Measurements from ENCODE around the gene SMIM45.

- TF ChIP-seq POLR2A (IDR thresholded peaks at IDR 0.05; ENCODE audit: low read depth, low read length) (no peak), POLR2AphosphoS5 (IDR thresholded peaks at IDR 0.05; ENCODE audit: low read depth, low read length) (no peak), TAF1 (IDR thresholded peaks at IDR 0.05; ENCODE audit: low read depth, low read length) (no peak)
Observed at GRCh38 chr22:41913040-41913719, 38.8 kb upstream of the SMIM45 start.
